CD4-positive, alpha-beta T cell (primary cell): Measurements from ENCODE around the gene PIBF1. TPM values are rescaled to one million over a fixed set of nuclear protein-coding genes. Genes with fewer than 3 reads are reported as not detected.

Experiments
- ATAC-seq: fragments of 200-7000 bp; cut with Tn5 transposase; one replicate; pipeline ENCODE4 v1.10.0; 2022; ENCODE audit warnings: mild to moderate bottlenecking; ENCODE audit not compliant: poor library complexity
- CTCF ChIA-PET: fragments of 350-600 bp; sonication (Branson Sonifier 250); formaldehyde crosslinking; loops from one replicate; lab custom pipeline; 2021; ENCODE audit warnings: antibody characterized with exemption, inconsistent platforms; lab: Charles Lee
- POLR2A ChIA-PET: fragments of 350-600 bp; sonication (Branson Sonifier 250); formaldehyde crosslinking; loops from one replicate; lab custom pipeline; 2021; ENCODE audit warnings: antibody characterized with exemption, inconsistent platforms; lab: Charles Lee
- DNase-seq, 14 experiments: peaks; one replicate each; pipeline ENCODE4 v3.0.0-alpha.2; 2013 to 2020; ENCODE audit warnings: mixed read lengths in 2 of 14
- H3K27ac ChIP-seq, 2 donors: one replicate each; pipeline versions ENCODE4 v1.5.1 to v1.7.0; 2013; ENCODE audit warnings: low read length in 2 of 2, low read depth in 1 of 2, mild to moderate bottlenecking in 1 of 2
- H3K27me3 ChIP-seq, 2 experiments: 1 replicate in 1 of 2; 2 replicates in 1 of 2; pipeline versions ENCODE4 v1.6.1 to v1.7.0; 2013; ENCODE audit warnings: low read length in 2 of 2, control low read depth in 1 of 2, mild to moderate bottlenecking in 1 of 2, moderate library complexity in 1 of 2; ENCODE audit not compliant: insufficient read depth in 2 of 2, control insufficient read depth in 1 of 2
- H3K36me3 ChIP-seq: one replicate; pipeline ENCODE4 v1.6.1; 2013; ENCODE audit warnings: low read length, control low read depth; ENCODE audit not compliant: insufficient read depth
- H3K4me1 ChIP-seq: one replicate; pipeline ENCODE4 v1.6.1; 2013; ENCODE audit warnings: low read length, control low read depth; ENCODE audit not compliant: insufficient read depth
- H3K4me3 ChIP-seq: one replicate; pipeline ENCODE4 v1.5.1; 2013; ENCODE audit warnings: mild to moderate bottlenecking, low read length, moderate library complexity
- H3K9me3 ChIP-seq, 2 experiments: 1 replicate in 1 of 2; 2 replicates in 1 of 2; pipeline versions ENCODE4 v1.6.1 to v1.7.0; 2013; ENCODE audit warnings: low read length in 2 of 2, mild to moderate bottlenecking in 2 of 2, control low read depth in 1 of 2, moderate library complexity in 1 of 2; ENCODE audit not compliant: control insufficient read depth in 1 of 2, insufficient read depth in 1 of 2
- H3K27ac Mint-ChIP-seq: one replicate; pipeline ENCODE4 v1.8.0; 2020; ENCODE audit warnings: mixed read lengths
- H3K27me3 Mint-ChIP-seq: one replicate; pipeline ENCODE4 v1.8.0; 2021; ENCODE audit warnings: mixed read lengths
- H3K36me3 Mint-ChIP-seq: one replicate; pipeline ENCODE4 v1.8.0; 2021; ENCODE audit warnings: low read depth, mixed read lengths
- H3K4me1 Mint-ChIP-seq: one replicate; pipeline ENCODE4 v1.8.0; 2021; ENCODE audit warnings: low read depth, mixed read lengths
- H3K4me3 Mint-ChIP-seq: one replicate; pipeline ENCODE4 v1.8.0; 2020; ENCODE audit warnings: mild to moderate bottlenecking, mixed read lengths
- H3K9me3 Mint-ChIP-seq: one replicate; pipeline ENCODE4 v1.8.0; 2020; ENCODE audit warnings: mixed read lengths
- intact Hi-C, 2 experiments: fragments of 100-400 bp; cut with DNase I in 1 of 2; cut with micrococcal nuclease in 1 of 2; formaldehyde crosslinking; loops; one replicate each; pipeline versions ENCODE4 v1.15.1 to v1.9.0; 2023 to 2025; cut with DNase I, micrococcal nuclease
- total RNA-seq, 174 experiments: library from RNA in 2 of 174; stranded (reverse) in 2 of 174; gene quantifications; one replicate each; pipeline ENCODE4 v1.2.3 and lab custom pipeline; 2021 to 2026
- TF ChIP-seq, protein P1 (sequence below): fragments of 200-600 bp; IDR thresholded peaks from one replicate; pipeline ENCODE4 v1.8.0; 2022; ENCODE audit warnings: antibody characterized with exemption, mild to moderate bottlenecking

Gene PIBF1
- total RNA-seq, 2 experiments from 2014 or later, result 22.6 to 22.7 TPM

GRCh38 chr13:73065665-73066340, 283.9 kb downstream of the PIBF1 start:
- Histone ChIP-seq H3K4me1 (no peaks in the 10 kb centered on the region), H3K36me3 (no peaks in the 10 kb centered on the region), H3K9me3 (no peaks in the 10 kb centered on the region), H3K27me3 (no peaks in the 10 kb centered on the region), H3K4me3 (no peak overlapping the region), H3K27ac (no peak overlapping the region)
- no peaks in the 10 kb centered on the region for H3K9me3 Mint-ChIP-seq
- H3K27ac Mint-ChIP-seq, result no peak overlapping the region
- no peaks in the 10 kb centered on the region for H3K36me3 Mint-ChIP-seq
- TF ChIP-seq, protein P1, sequence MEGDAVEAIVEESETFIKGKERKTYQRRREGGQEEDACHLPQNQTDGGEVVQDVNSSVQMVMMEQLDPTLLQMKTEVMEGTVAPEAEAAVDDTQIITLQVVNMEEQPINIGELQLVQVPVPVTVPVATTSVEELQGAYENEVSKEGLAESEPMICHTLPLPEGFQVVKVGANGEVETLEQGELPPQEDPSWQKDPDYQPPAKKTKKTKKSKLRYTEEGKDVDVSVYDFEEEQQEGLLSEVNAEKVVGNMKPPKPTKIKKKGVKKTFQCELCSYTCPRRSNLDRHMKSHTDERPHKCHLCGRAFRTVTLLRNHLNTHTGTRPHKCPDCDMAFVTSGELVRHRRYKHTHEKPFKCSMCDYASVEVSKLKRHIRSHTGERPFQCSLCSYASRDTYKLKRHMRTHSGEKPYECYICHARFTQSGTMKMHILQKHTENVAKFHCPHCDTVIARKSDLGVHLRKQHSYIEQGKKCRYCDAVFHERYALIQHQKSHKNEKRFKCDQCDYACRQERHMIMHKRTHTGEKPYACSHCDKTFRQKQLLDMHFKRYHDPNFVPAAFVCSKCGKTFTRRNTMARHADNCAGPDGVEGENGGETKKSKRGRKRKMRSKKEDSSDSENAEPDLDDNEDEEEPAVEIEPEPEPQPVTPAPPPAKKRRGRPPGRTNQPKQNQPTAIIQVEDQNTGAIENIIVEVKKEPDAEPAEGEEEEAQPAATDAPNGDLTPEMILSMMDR, result no peak
- DNase-seq, result no peak
- POLR2A ChIA-PET, result no interaction called here
- CTCF ChIA-PET, result no interaction called here
- no peak overlapping the region for H3K4me3 Mint-ChIP-seq
- peaks cover under 1% of the 10 kb centered on the region for H3K4me1 Mint-ChIP-seq
- intact Hi-C loops, result no loop called here
- H3K27me3 Mint-ChIP-seq, result no peaks in the 10 kb centered on the region
- no peak for ATAC-seq

Other genes starting within 250 kb of the PIBF1 start
- 1 to 10 TPM; 5.1 to 6.2 TPM for gene MZT1, start 54.5 kb upstream of the PIBF1 start, total RNA-seq
- gene BORA, start 54.2 kb upstream of the PIBF1 start, total RNA-seq, result 1 to 10 TPM; 3.8 to 4.4 TPM
- gene DIS3, start 233 bp upstream of the PIBF1 start, total RNA-seq, result 10 to 100 TPM; 47.9 to 51.7 TPM